GM19463 (cell line): ENCODE measurements around the gene CYP4X1.
"Not testable (repeated sequence)": the region's sequence is repeated elsewhere in the genome, so short reads cannot be mapped to it uniquely, and the experiment has no call there.

ENCODE experiments used
- ATAC-seq: cut with Tn5 transposase; IDR thresholded peaks from one replicate; pipeline ENCODE4 v1.9.1; 2021; ENCODE audit warnings: mild to moderate bottlenecking, moderate library complexity; ENCODE audit not compliant: unreplicated experiment

CYP4X1 gene

GRCh38 chr1:47069080-47069479 is 45.6 kb downstream of the CYP4X1 start:
- ATAC-seq = not testable (repeated sequence)

GRCh38 chr1:47069509-47069908 is 46.0 kb downstream of the CYP4X1 start:
- not testable (repeated sequence) for ATAC-seq

GRCh38 chr1:47089356-47089755 is 65.9 kb downstream of the CYP4X1 start:
- ATAC-seq = not testable (repeated sequence)

GRCh38 chr1:47091476-47091875 is 68.0 kb downstream of the CYP4X1 start:
- not testable (repeated sequence) for ATAC-seq
